Measurements from ENCODE around the gene TMEM108.
"Not testable (repeated sequence)": the region's sequence is repeated elsewhere in the genome, so short reads cannot be mapped to it uniquely, and the experiment has no call there.

The TMEM108 gene

DNA sequence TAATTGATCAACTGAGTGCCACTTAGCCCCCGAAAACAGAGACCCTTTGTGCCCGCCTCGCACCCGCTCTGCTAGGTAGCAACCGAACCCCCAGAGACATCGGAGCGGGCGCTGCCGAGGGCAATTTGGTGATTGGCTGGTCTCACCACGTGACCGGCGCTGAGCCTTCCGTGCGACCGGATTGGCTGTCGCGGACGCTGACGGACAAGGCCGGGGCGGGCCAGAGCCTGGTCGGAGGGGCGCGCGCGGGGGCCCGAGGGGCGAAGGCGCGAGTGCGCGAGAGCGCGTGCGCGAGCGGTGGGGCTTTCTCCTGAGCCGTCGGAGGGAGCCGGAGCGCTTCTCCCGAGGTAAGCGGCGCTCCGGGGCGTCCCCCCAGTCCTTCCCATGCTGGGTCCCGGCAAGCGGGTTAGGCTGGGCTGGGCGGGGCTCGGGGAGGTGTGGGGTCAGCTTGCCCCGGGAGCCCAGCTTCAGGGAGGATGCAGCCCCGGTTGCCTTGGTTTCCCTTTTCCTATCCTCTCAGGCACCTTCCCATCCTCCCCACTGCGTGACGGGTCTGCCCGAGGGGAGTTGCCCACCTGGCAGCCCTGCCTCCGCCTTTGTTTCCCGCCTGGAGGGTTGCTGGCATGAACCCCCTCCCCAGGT is at the start of gene TMEM108:
TSS of gene TMEM108 (plus strand) at position 303 of the 642 bp plus-strand sequence.
- DNase-seq (ENCODE audit: low read depth, low spot score), result no peak

DNA sequence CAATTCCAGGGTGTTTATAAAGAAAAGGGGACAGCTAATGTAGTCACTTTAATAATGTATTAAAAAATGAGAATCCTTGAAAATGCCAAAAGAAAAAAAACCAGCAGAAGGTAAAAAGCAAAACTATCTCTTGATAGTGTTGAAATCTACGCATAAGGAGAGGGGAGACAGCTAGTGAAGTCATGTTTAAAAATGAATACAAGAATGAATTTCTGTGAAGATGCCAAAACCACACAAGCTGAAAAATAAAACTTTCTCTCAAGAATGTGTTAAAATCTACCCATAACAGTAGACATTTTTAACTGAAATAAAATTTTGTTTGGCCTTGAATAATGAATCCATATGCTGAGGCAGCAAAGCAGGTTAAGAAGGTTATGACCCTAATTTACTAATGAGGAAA is 42.2 kb upstream of the TMEM108 start:
- DNase-seq (ENCODE audit: low read depth, low spot score), result no peak

DNA sequence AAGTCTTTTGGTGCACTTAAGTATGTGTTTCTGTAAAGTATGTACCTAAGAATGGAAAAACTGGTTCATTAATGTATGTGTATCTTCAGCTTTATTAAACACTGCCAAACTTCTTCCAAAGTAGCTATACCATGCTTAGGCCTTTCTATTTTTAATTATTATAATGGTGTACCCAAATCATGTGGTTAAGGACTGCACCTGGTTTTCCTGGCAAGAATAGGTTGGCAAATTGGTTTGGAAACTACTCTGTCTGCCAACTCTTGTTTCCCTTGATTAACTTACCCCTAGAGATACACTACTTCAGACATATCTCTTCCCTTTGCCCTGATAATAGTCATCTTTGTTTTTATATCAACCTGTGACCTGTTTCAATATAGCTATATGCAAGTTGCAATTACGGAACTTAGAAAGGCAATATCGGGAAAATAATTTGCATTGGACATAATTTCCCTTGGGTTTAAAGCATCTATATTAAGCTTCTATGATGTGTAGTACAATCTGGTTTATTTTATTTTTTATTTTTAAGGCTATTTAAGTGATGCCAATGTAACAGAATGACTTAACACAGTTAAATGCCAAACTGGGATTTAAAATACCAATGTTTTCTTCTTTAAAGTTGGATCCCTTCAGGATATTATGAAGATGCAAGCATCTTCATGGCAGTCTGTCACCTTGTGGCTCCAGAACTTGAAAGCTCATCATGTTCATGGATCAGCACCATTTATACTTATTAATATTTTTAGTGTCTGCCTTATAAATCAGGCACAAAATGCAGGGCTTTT is 40.6 kb upstream of the TMEM108 start:
- no peak for DNase-seq (ENCODE audit: low read depth, low spot score)

DNA sequence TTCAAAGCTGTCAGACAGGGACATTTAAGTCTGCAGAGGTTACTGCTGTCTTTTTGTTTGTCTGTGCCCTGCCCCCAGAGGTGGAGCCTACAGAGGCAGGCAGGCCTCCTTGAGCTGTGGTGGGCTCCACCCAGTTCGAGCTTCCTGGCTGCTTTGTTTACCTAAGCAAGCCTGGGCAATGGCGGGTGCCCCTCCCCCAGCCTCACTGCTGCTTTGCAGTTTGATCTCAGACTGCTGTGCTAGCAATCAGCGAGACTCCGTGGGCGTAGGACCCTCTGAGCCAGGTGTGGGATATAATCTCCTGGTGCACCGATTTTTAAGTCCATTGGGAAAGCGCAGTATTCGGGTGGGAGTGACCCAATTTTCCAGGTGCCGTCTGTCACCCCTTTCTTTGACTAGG is 33.2 kb upstream of the TMEM108 start:
- DNase-seq (ENCODE audit: low read depth, low spot score), result not testable (repeated sequence)

DNA sequence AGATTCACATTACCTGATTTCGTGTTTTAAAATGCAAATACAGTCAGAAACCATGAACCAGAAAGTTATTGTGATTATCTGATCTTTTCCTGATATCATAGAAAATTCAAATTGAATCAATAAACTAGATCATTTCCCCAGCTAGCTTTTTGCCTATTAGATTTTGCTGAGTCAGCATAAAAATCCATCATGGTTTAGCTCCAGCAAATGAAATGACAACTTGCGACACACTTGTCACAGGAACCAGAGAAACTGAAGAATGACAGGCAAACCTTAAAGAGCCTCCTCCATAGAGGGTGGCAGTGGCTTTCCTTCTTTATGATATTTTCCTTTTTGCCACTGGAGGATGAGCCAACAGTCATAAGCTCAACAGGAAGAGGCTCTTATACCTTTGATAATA is 30.6 kb upstream of the TMEM108 start:
- no peak for DNase-seq (ENCODE audit: low read depth, low spot score)

DNA sequence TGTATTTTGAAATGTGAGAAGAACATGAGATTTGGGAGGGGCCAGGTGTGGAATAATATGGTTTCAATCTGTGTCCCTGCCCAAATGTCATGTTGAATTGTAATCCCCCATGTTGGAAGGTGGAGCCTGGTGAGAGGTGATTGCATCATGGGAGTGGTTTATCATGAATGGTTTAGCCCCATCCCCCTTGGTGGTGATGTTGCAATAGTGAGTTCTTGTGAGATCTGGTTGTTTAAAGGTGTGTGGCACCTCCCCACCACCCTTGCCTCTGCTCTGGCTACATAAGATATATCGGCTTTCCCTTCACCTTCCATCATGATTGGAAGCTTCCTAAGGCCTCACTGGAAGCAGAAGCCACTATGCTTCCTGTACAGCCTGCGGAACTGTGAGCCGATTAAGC is 23.9 kb upstream of the TMEM108 start:
- DNase-seq (ENCODE audit: low read depth, low spot score), result no peak

DNA sequence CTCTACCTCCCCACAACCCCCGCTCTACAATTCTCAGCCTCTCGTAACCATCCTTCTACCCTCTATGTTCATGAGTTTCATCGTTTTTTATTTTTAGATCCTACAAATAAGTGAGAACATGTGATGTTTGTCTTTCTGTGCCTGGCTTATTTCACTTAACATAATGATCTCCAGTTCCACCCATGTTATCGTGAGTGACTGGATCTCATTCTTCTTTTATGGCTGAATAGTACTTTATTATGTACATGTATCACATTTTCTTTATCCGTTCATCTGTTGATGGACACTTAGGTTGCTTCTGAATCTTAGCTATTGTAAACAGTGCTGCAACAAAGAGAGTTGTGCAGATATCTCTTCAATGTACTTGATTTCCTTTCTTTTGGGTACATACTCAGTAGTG is 22.6 kb upstream of the TMEM108 start:
- not testable (repeated sequence) for DNase-seq (ENCODE audit: low read depth, low spot score)

DNA sequence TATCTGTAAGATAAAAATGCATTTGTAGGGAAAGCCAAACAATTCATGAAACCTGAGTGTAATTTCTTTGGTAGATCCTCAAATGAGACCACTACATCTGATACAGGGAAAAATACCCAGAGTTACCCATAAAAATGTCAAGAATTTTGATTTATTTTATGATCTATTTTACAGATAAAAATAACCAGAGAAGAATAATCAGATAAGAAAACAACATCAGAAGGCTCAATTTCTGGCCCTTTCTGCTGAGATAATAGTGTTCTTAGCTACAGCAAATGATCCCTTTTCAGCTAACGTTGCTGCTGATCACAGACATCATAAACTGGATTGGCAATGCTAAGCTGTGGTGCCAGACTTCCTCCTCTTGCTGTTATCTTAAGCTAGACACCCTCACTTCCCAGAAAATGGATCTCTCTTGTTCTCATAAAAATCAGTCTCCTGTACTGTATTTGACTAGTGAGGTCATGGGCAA is 21.3 kb upstream of the TMEM108 start:
- DNase-seq (ENCODE audit: low read depth, low spot score), result no peak

DNA sequence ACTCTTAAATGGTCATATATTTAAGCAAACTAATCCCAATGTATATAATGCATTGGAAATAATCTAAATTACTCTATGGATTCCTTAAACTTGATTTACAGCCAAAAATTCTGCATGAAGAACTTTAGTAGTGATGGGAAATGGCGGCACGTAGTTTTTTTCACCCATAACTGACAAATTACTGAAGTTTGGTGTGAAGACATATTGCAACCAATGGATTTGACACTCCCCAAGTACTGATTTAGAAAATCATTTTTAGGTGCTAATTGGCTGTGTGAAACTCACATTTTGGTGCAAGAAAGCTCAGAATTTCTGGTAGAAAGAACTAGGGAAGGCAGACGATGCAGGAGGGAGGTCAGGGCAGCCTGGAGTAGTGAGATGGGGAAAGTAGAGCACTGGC is 19.3 kb upstream of the TMEM108 start:
- DNase-seq (ENCODE audit: low read depth, low spot score), result no peak

DNA sequence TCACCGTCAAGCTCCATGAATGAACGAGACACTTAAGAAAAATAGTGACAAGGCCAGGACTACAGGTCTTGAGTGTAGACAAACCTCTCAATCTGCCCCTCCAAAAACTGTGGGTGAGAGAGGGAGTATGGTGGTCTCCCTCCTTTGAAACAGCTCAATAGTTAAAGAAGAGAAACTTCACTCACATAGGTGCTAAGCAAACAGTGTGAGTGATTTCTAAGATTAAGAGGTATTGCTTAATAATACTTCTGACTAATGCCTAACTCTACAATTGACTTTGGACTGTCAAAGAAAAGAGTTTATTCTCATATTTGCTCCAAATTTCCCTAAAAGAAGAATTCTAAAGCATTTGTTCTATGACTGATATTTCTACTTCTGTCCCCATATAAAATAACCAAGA is 17.0 kb upstream of the TMEM108 start:
- DNase-seq (ENCODE audit: low read depth, low spot score), result no peak

DNA sequence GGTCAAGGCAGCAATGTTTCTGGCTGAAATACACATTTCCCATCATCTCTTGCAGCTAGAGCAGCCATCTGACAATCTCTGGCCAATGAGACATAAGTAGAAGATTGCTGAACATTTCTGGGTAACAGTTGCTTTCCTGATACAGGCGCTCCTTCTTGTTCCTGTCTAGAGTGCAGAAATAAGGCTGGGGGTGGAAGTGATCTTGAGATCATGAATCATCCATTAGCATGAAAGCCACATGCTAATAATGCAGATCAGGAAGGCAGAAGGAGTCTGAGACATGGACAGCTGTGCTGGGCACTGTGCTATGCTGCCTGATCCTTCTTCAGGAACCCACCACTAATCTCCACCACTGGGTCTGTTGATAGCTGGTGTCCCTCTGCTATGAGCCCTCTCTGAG is 14.8 kb upstream of the TMEM108 start:
- no peak for DNase-seq (ENCODE audit: low read depth, low spot score)

DNA sequence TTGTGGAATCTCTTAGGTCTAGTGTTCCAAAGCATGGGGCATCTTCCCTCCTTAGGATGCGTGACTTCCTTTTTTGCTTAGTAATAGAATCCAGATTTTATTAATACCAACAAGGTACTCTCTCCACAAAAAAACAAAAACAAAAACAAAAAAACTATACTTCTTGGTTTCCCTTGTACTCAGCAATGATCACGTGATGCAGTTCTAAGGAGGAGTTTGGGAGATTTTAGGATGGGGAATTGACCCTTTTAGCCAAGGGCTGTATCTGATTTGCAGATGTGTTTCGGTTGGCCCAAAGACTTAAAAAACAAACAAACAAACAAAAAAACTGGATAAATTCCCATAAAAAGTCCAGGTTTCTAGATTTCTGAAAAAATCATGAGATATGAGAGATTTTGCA is 12.6 kb upstream of the TMEM108 start:
- DNase-seq (ENCODE audit: low read depth, low spot score), result no peak

DNA sequence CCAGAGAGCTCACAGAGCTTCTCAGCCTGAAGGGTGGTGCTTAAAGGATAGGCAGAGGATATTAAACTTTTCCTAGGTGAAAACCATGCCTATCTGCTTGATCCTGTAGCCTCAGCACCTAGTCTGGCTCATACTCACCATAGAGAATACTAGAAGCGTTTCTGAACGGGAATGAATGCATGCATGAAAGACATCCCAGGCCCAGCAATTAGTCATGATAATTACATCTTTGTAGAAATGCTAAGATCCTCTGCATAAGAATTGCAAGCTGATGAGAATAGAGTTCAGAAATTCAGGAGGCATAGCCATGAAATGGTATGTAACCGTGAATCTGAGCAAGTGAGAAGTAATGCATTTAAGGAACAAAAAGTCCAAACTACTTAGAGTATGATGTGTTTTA is 5.9 kb upstream of the TMEM108 start:
- DNase-seq (ENCODE audit: low read depth, low spot score), result no peak

DNA sequence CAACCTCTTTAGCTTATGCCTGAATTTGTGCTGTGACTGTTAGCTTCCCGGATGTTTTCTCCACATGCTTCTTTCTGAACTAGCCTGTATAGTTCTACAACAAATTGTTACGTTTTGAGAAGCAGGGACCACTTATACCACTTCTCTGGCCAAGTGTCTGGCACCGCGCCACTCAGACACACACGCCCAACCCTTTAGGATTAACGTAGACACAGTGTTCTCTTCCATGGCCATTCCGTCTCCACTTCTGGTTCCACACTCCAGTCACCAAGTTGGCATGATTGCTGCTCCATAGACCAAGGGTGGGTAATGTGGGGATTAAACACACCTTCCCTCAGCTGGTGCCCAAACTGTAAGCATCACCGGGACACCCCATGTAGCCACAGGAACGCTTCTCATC is 755 bp upstream of the TMEM108 start:
- DNase-seq (ENCODE audit: low read depth, low spot score), result no peak

DNA sequence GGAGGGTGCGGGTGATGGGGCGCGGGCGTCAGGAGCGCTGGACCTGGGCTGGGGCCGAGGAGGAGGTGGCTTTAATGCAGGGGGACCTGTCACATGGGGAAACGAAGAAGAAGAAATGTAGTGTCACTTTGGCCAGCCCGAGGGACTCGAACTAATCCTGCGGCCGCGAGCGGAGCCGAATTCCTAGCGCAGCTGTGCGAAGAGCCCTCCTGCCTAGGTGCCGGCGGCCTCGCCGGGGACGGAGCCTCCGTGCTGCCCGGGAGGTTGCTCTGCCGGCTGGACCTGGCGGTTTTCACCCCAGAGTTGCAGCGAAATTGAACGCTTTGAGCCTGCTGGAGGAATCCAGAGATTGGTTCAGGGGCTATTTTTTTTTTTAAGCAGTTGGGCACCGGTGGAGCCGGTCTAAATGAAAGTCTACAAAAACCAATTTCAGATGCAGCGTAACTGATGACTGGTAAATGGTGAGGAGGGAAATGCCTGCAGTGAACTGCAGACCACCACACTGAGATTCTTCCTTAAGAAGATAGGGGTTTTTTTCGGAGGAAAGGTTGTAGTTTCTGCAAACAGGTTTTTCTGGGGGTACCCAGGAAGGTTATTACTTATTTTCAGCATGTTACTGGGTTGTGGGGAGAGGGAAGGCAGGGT is 662 bp downstream of the TMEM108 start:
- DNase-seq (ENCODE audit: low read depth, low spot score), result no peak

DNA sequence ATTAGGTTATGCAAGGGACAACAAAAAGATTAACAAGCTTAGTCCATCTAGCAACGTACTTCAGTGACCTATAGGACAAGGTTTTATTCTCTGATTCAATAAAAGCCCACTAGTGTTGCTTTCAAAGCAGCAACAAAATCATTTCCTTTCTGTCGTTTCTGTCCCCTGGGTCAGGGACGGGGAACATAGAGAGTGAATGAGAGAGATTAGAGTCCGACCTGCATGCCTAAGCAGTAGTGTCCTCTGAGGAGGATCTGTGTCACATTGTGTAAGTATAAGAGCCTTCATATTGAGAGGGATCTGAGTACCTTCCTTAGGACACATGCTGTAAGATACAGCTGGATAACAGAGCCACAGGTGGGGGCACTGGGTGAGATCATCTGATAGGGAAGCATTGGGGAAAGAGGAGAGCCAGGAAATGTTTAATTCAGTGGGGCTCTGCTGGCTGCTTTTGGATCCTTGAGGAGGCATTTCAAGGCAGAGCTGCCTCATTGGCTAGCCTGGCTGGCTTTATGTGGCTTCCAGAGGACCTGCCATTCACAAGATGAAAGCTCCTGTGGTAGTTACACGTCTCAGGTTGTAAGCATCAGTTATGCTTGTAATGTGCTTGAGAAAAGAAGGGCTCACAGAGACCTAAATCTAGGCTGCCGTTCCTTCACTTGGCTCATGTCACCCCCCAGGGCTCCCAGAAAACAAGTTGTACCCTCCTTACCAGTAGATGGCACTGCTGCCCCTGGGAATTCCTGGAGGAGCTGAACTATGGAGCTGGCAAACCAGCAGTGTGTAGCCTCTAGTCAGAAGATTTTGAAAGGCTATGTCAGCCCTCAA is 2.7 kb downstream of the TMEM108 start:
- DNase-seq (ENCODE audit: low read depth, low spot score), result no peak

DNA sequence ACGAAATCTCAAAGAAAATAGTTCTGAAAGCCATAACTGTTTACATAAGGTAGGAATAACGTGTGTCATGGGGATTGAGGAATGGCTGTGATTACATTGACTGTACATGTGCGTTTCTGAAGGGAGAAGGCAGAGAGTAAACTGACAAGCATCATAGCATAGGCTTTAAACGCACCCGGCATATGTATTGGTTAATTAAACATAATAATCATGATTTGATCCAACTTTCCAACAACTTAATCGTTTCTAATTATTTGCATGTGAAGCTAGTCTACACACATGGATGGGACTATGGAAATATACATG is 3.3 kb downstream of the TMEM108 start:
- DNase-seq (ENCODE audit: low read depth, low spot score), result no peak

DNA sequence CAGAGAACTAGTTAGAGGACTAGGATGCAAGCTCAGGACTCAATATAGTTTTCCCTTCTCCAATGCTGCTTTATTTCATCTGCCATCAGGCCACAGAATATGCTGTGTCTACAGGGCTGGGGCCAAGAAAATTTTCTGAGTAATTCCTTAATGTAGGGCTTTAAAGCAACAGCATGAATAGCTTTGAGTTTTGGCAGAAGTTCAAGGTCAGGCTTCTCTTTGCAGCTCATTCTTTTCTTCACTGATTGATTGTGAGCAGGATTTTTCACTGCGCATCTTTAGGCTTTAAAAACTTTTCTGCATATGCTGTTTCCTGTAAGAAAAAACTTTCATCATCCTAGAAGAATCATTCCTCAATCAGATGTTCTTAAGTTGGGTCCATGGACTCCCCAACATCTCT is 4.6 kb downstream of the TMEM108 start:
- no peak for DNase-seq (ENCODE audit: low read depth, low spot score)

DNA sequence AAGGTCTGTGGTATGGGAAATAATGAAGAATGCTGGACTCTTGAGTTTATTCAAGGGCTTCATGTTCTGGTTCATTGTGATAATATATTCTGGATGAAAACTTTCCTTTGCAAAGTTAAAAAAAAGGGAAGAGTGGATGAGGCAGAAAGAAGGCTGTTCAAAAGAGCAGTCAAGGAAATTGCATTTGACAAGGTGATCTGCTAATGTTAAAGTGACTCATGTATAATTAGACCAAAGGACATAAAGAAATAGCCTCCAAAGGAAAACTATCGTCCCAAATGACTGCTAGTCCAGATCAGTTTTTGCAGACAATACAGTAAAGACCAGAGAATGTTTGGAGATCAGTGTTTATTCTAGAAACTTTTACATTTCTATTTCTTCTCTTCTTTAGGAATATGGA is 9.8 kb downstream of the TMEM108 start:
- no peak for DNase-seq (ENCODE audit: low read depth, low spot score)

DNA sequence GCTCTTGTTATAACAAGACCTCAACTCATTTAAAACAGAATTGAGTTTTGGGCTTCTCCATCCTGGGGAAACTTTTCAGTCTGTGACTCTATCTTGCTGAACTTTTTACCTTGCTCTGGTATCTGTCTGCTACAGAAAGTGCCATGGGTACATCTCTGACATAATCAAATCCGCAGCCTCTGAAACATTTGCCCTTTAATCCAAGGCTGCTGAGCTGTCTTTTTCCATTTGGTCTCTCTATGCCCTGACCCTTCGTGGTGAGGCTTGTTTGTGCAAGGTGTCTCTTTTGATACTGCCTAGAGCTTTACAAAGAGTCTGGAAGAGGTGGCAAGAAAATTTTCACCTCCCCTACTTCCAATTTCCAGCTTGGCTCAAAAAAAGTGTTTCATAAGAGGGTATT is 11.3 kb downstream of the TMEM108 start:
- no peak for DNase-seq (ENCODE audit: low read depth, low spot score)

DNA sequence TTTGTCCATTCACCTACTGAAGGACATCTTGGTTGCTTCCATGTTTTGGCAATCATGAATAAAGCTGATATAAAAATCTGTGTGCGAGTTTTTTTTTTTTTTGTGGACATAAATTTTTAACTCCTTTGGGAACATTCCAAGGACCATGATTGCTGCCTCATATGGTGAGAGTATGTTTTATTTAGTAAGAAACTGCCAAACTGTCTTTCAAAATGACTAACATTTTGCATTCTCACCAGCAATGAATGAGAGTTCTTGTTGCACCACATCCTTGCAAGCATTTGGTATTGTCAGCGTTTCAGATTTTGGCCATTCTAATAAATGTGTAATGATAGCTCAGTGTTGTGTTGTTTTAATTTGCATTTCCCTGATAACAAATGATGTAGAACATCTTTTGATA is 12.7 kb downstream of the TMEM108 start:
- DNase-seq (ENCODE audit: low read depth, low spot score), result no peak

DNA sequence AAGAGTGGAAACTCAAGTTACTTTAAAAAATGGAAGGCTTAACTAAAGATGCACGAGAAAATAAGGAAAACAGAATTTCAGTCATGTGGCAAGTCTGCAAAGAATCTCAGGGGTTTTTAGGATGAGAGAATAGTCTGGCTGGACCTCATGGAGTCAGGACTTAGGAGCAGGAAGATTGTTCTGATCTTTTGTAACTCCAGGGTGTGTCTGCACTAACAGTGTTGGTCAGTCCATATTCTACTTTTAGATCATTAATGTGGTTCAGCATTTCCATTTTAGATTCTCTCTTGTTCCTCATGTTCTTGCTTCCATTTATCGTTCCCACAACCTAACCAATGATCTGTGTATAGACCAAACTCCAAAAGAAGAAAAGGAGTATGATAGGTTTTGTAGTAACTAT is 15.3 kb downstream of the TMEM108 start:
- DNase-seq (ENCODE audit: low read depth, low spot score), result no peak

Data from activated naive CD8-positive, alpha-beta T cell treated with anti-CD3 and anti-CD28 coated beads, Interleukin-2, amount 50 U/mL, for 16 hours (primary cell).